Epithelial cell of prostate (primary cell): ENCODE measurements around the gene APOH.

Source experiments
- DNase-seq: peaks from one replicate; pipeline ENCODE4 v3.0.0-alpha.2; 2011; ENCODE audit warnings: low read depth, low spot score
- H3K27ac ChIP-seq: fragments of 450-650 bp; 2 replicates; pipeline ENCODE4 v1.5.1; 2017; ENCODE audit warnings: mild to moderate bottlenecking

APOH gene

GRCh38 chr17:66240013-66240412 lies 10.8 kb upstream of the APOH start:
- peak overlapping the region; percentile 5 for H3K27ac ChIP-seq
- no peak for DNase-seq

- DNase-seq = no peak
- no peak overlapping the region for H3K27ac ChIP-seq
Observed at GRCh38 chr17:66235377-66235994, 6.3 kb upstream of the APOH start.

- H3K27ac ChIP-seq = no peak overlapping the region
Observed at GRCh38 chr17:66234611-66235010, 5.4 kb upstream of the APOH start.

GRCh38 chr17:66233023-66233753 lies 4.0 kb upstream of the APOH start:
- no peak for DNase-seq
- H3K27ac ChIP-seq = no peak overlapping the region

More at GRCh38 chr17:66234611-66235010, 5.4 kb upstream of the APOH start:
- DNase-seq = no peak

GRCh38 chr17:66230922-66231591 lies 1.8 kb upstream of the APOH start:
- H3K27ac ChIP-seq = no peak overlapping the region
- DNase-seq = no peak

GRCh38 chr17:66229783-66230538 lies 746 bp upstream of the APOH start:
- DNase-seq = no peak
- no peak overlapping the region for H3K27ac ChIP-seq

GRCh38 chr17:66227212-66228045 lies 1.8 kb downstream of the APOH start:
- DNase-seq = no peak
- H3K27ac ChIP-seq = no peak overlapping the region

- no peak overlapping the region for H3K27ac ChIP-seq
- DNase-seq = no peak
Observed at GRCh38 chr17:66222798-66223350, 6.3 kb downstream of the APOH start.

- H3K27ac ChIP-seq = no peak overlapping the region
- no peak for DNase-seq
Observed at GRCh38 chr17:66221755-66222530, 7.3 kb downstream of the APOH start.

- no peak overlapping the region for H3K27ac ChIP-seq
- DNase-seq = no peak
Observed at GRCh38 chr17:66221343-66221742, 7.9 kb downstream of the APOH start.

GRCh38 chr17:66220079-66220835 lies 9.0 kb downstream of the APOH start:
- no peak for DNase-seq
- no peak overlapping the region for H3K27ac ChIP-seq

- no peak for DNase-seq
- no peak overlapping the region for H3K27ac ChIP-seq
Observed at GRCh38 chr17:66215529-66215911, 13.7 kb downstream of the APOH start.

GRCh38 chr17:66214884-66215528 lies 14.2 kb downstream of the APOH start:
- no peak overlapping the region for H3K27ac ChIP-seq
- no peak for DNase-seq

GRCh38 chr17:66211047-66211810 lies 18.0 kb downstream of the APOH start:
- H3K27ac ChIP-seq = no peak overlapping the region
- no peak for DNase-seq

GRCh38 chr17:66210208-66210574 lies 19.0 kb downstream of the APOH start:
- DNase-seq = no peak
- no peak overlapping the region for H3K27ac ChIP-seq

GRCh38 chr17:66207936-66208335 lies 21.3 kb downstream of the APOH start:
- DNase-seq = no peak
- H3K27ac ChIP-seq = no peak overlapping the region
